Prostate gland (tissue), 2 donors: ENCODE results near the gene C20orf144. TPM values are rescaled to one million over a fixed set of nuclear protein-coding genes. Genes with fewer than 3 reads are reported as not detected.
A peak's percentile ranks its signal among the peaks of the same experiment; 100 is the strongest.

Experiments
- DNase-seq: peaks from one replicate; pipeline ENCODE4 v3.0.0-alpha.2; 2019; ENCODE audit warnings: low spot score
- H3K27ac ChIP-seq, 2 donors: fragments of 200-600 bp; sonication (generic); 2 replicates each; pipeline ENCODE4 v1.5.1; 2017 to 2019
- H3K27me3 ChIP-seq: fragments of 200-600 bp; sonication (generic); replicated peaks from 2 replicates; pipeline ENCODE4 v1.5.1; 2019; ENCODE audit not compliant: insufficient read depth
- H3K36me3 ChIP-seq, 2 donors: fragments of 200-600 bp; sonication (generic); 1 replicate in 1 of 2; 2 replicates in 1 of 2; pipeline versions ENCODE4 v1.5.1 to v1.8.1; 2017 to 2019
- H3K4me1 ChIP-seq: fragments of 200-600 bp; sonication (generic); replicated peaks from 2 replicates; pipeline ENCODE4 v1.5.1; 2019
- H3K4me3 ChIP-seq, 2 donors: fragments of 200-600 bp; sonication (generic); 2 replicates each; pipeline ENCODE4 v1.5.1; 2017 to 2019
- H3K9me3 ChIP-seq: fragments of 200-600 bp; sonication (generic); 2 replicates; pipeline ENCODE4 v1.5.1; 2017
- CTCF ChIP-seq, 4 experiments: fragments of 200-600 bp in 2 of 4; fragments of 450-650 bp in 2 of 4; sonication (generic) in 2 of 4; IDR thresholded peaks; 1 replicate in 3 of 4; 2 replicates in 1 of 4; pipeline ENCODE4 v1.5.1; 2016 to 2019; ENCODE audit warnings: antibody characterized with exemption in 4 of 4, mild to moderate bottlenecking in 2 of 4, moderate library complexity in 2 of 4
- POLR2A ChIP-seq: fragments of 450-650 bp; IDR thresholded peaks from one replicate; pipeline ENCODE4 v1.6.1; 2016; ENCODE audit warnings: antibody characterized with exemption, mild to moderate bottlenecking
- POLR2AphosphoS5 ChIP-seq: sonication (generic); formaldehyde crosslinking; IDR thresholded peaks from one replicate; pipeline ENCODE4 v1.6.1; 2017; ENCODE audit warnings: antibody characterized with exemption
- WGBS: methylation state at CpG from one replicate; pipeline ENCODE4 v1.1.5; 2018; 5-methylcytosine and 5-hydroxymethylcytosine counted together
- intact Hi-C: fragments of 100-400 bp; cut with DNase I; formaldehyde crosslinking; loops from one replicate; pipeline ENCODE4 v1.14.2; 2022
- total RNA-seq, 2 donors: library from RNA; depleted of rRNA; stranded (reverse); fragments of >200 nt; gene quantifications; one replicate each; pipeline ENCODE4 v1.1.0, GENCODE V29; 2016

The C20orf144 gene
- total RNA-seq, 2 donors from 2014 or later, result 0.14 to 0.91 TPM

GRCh38 chr20:33635341-33635740, 26.8 kb upstream of the C20orf144 start:
- Histone ChIP-seq H3K36me3 (peaks cover 3 to 6% of the 10 kb centered on the region in 2 donors), H3K27ac (no peak overlapping the region), H3K4me1 (no peaks in the 10 kb centered on the region), H3K9me3 (no peaks in the 10 kb centered on the region), H3K27me3 (no peaks in the 10 kb centered on the region), H3K4me3 (no peak overlapping the region)
- no peak for TF ChIP-seq POLR2AphosphoS5
- WGBS, result 96% methylated on average over 3 of the region's 3 CpGs
- no peak for DNase-seq
- intact Hi-C loops, result no loop called here

GRCh38 chr20:33636776-33637175, 25.4 kb upstream of the C20orf144 start:
- TF ChIP-seq POLR2A (no peak), POLR2AphosphoS5 (no peak), CTCF (IDR thresholded peaks at IDR 0.05) (no peak)
- H3K36me3 ChIP-seq, result peaks cover 0 to 6% of the 10 kb centered on the region in 2 donors
- WGBS, result 91% methylated on average over 1 of the region's 1 CpG

GRCh38 chr20:33640287-33640686, 21.8 kb upstream of the C20orf144 start:
- no peaks in the 10 kb centered on the region for H3K9me3 ChIP-seq
- peaks cover 6 to 7% of the 10 kb centered on the region in 2 donors for H3K36me3 ChIP-seq
- DNase-seq, result no peak
- H3K27ac ChIP-seq, result no peak overlapping the region
- H3K27me3 ChIP-seq, result no peaks in the 10 kb centered on the region
- peaks cover 9% of the 10 kb centered on the region for H3K4me1 ChIP-seq
- no peak for TF ChIP-seq POLR2AphosphoS5
- TF ChIP-seq POLR2A, result no peak
- no peak for TF ChIP-seq CTCF (IDR thresholded peaks at IDR 0.05)
- intact Hi-C loops, result no loop called here
- 89% methylated on average over 13 of the region's 13 CpGs for WGBS
- H3K4me3 ChIP-seq, result no peak overlapping the region

More at GRCh38 chr20:33636776-33637175, 25.4 kb upstream of the C20orf144 start:
- Histone ChIP-seq H3K4me1 (no peaks in the 10 kb centered on the region), H3K9me3 (no peaks in the 10 kb centered on the region), H3K27ac (peak overlapping the region in 1 of 2 donors; percentile 38), H3K4me3 (no peak overlapping the region), H3K27me3 (no peaks in the 10 kb centered on the region)
- intact Hi-C loops, result no loop called here
- no peak for DNase-seq

- TF ChIP-seq POLR2A (no peak), POLR2AphosphoS5 (no peak), CTCF (IDR thresholded peaks at IDR 0.05) (no peak)
- intact Hi-C loops, result no loop called here
- WGBS, result 77% methylated on average over 28 of the region's 28 CpGs
- H3K4me3 ChIP-seq, result no peak overlapping the region
- no peaks in the 10 kb centered on the region for H3K9me3 ChIP-seq
- H3K27me3 ChIP-seq, result no peaks in the 10 kb centered on the region
- no peak for DNase-seq
- H3K4me1 ChIP-seq, result peaks cover 39% of the 10 kb centered on the region
- H3K36me3 ChIP-seq, result peaks cover 0 to 7% of the 10 kb centered on the region in 2 donors
- peak overlapping the region; percentile 35 to 87 for H3K27ac ChIP-seq
These were observed 17.6 kb upstream of the C20orf144 start for GRCh38 chr20:33644313-33645071.

- intact Hi-C loops, result no loop called here
- H3K27ac ChIP-seq, result peak overlapping the region; percentile 35 to 87
- peak; percentile 69 for DNase-seq
- H3K4me3 ChIP-seq, result no peak overlapping the region
- H3K9me3 ChIP-seq, result no peaks in the 10 kb centered on the region
- peaks cover 42% of the 10 kb centered on the region for H3K4me1 ChIP-seq
- no peaks in the 10 kb centered on the region for H3K27me3 ChIP-seq
- peak in 1 of 4 experiments; percentile 12 for TF ChIP-seq CTCF (IDR thresholded peaks at IDR 0.05)
- peak; percentile 81 for TF ChIP-seq POLR2AphosphoS5
- no peak for TF ChIP-seq POLR2A
- peaks cover 0 to 7% of the 10 kb centered on the region in 2 donors for H3K36me3 ChIP-seq
- 21% methylated on average over 4 of the region's 4 CpGs for WGBS
These were observed 17.1 kb upstream of the C20orf144 start for GRCh38 chr20:33645072-33645358.
